Nephron (organoid): ENCODE data around the gene ZNF862.

Experiments
- H3K27ac Mint-ChIP-seq, 3 experiments: 2 replicates each; pipeline ENCODE4 v1.8.0; 2020; ENCODE audit warnings: mixed read lengths in 3 of 3, mild to moderate bottlenecking in 2 of 3, moderate library complexity in 1 of 3
- H3K27me3 Mint-ChIP-seq: 2 replicates; pipeline ENCODE4 v1.8.0; 2021; ENCODE audit warnings: low read depth, mild to moderate bottlenecking, moderate library complexity, mixed read lengths
- H3K36me3 Mint-ChIP-seq: 2 replicates; pipeline ENCODE4 v1.8.0; 2020; ENCODE audit warnings: low read depth, mixed read lengths
- H3K4me1 Mint-ChIP-seq: 2 replicates; pipeline ENCODE4 v1.8.0; 2020; ENCODE audit warnings: mixed read lengths
- H3K4me3 Mint-ChIP-seq, 3 experiments: 2 replicates each; pipeline ENCODE4 v1.8.0; 2020; ENCODE audit warnings: mild to moderate bottlenecking in 3 of 3, mixed read lengths in 3 of 3, moderate library complexity in 2 of 3
- H3K9me3 Mint-ChIP-seq: 2 replicates; pipeline ENCODE4 v1.8.0; 2020; ENCODE audit warnings: mixed read lengths
- TF ChIP-seq, protein P1 (sequence below), 3 experiments: fragments of 200-600 bp; sonication (generic); IDR thresholded peaks; one replicate each; pipeline ENCODE4 v1.5.0; 2021; ENCODE audit warnings: antibody characterized with exemption in 3 of 3; ENCODE audit not compliant: unreplicated experiment in 3 of 3

Gene ZNF862

GRCh38 chr7:149811831-149812490 is 26.2 kb upstream of the ZNF862 start:
- no peak overlapping the region for H3K4me3 Mint-ChIP-seq
- TF ChIP-seq, protein P1, sequence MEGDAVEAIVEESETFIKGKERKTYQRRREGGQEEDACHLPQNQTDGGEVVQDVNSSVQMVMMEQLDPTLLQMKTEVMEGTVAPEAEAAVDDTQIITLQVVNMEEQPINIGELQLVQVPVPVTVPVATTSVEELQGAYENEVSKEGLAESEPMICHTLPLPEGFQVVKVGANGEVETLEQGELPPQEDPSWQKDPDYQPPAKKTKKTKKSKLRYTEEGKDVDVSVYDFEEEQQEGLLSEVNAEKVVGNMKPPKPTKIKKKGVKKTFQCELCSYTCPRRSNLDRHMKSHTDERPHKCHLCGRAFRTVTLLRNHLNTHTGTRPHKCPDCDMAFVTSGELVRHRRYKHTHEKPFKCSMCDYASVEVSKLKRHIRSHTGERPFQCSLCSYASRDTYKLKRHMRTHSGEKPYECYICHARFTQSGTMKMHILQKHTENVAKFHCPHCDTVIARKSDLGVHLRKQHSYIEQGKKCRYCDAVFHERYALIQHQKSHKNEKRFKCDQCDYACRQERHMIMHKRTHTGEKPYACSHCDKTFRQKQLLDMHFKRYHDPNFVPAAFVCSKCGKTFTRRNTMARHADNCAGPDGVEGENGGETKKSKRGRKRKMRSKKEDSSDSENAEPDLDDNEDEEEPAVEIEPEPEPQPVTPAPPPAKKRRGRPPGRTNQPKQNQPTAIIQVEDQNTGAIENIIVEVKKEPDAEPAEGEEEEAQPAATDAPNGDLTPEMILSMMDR (IDR thresholded peaks at IDR 0.05; ENCODE audit: unreplicated experiment in 3 of 3) = no peak
- no peaks in the 10 kb centered on the region for H3K36me3 Mint-ChIP-seq
- no peak overlapping the region for H3K27ac Mint-ChIP-seq
- H3K27me3 Mint-ChIP-seq = no peaks in the 10 kb centered on the region
- H3K9me3 Mint-ChIP-seq = no peaks in the 10 kb centered on the region
- H3K4me1 Mint-ChIP-seq = no peaks in the 10 kb centered on the region

- H3K4me1 Mint-ChIP-seq = no peaks in the 10 kb centered on the region
- no peaks in the 10 kb centered on the region for H3K9me3 Mint-ChIP-seq
- no peak overlapping the region for H3K4me3 Mint-ChIP-seq
- TF ChIP-seq, protein P1 (IDR thresholded peaks at IDR 0.05; ENCODE audit: unreplicated experiment in 3 of 3) = no peak
- no peaks in the 10 kb centered on the region for H3K36me3 Mint-ChIP-seq
- H3K27me3 Mint-ChIP-seq = no peaks in the 10 kb centered on the region
- H3K27ac Mint-ChIP-seq = no peak overlapping the region
Observed at GRCh38 chr7:149813254-149814035, 24.7 kb upstream of the ZNF862 start.

DNA sequence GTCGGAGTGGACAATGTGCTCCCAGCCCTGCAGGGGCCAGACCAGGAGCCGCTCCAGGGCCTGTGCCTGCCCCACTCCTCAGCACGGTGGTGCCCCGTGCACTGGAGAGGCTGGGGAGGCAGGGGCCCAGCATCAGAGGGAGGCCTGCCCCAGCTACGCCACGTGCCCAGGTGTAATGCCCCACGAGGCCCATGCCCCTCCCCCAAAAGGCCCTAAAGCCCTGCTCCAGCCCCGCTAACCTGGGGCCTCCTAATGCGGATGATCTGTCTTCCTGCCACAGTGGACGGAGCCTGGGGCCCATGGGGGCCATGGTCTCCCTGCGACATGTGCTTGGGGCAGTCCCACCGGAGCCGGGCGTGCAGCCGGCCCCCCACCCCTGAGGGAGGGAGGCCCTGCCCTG is 23.7 kb upstream of the ZNF862 start:
- TF ChIP-seq, protein P1 (IDR thresholded peaks at IDR 0.05; ENCODE audit: unreplicated experiment in 3 of 3) = no peak
- H3K4me1 Mint-ChIP-seq = no peaks in the 10 kb centered on the region
- H3K27ac Mint-ChIP-seq = no peak overlapping the region
- no peaks in the 10 kb centered on the region for H3K27me3 Mint-ChIP-seq
- H3K4me3 Mint-ChIP-seq = no peak overlapping the region
- H3K36me3 Mint-ChIP-seq = no peaks in the 10 kb centered on the region
- H3K9me3 Mint-ChIP-seq = no peaks in the 10 kb centered on the region

- H3K27me3 Mint-ChIP-seq = no peaks in the 10 kb centered on the region
- H3K36me3 Mint-ChIP-seq = no peaks in the 10 kb centered on the region
- no peak overlapping the region for H3K4me3 Mint-ChIP-seq
- TF ChIP-seq, protein P1 (IDR thresholded peaks at IDR 0.05; ENCODE audit: unreplicated experiment in 3 of 3) = no peak
- H3K9me3 Mint-ChIP-seq = no peaks in the 10 kb centered on the region
- no peak overlapping the region for H3K27ac Mint-ChIP-seq
- no peaks in the 10 kb centered on the region for H3K4me1 Mint-ChIP-seq
Observed at GRCh38 chr7:149815121-149815520, 23.1 kb upstream of the ZNF862 start.

GRCh38 chr7:149815661-149816266 is 22.4 kb upstream of the ZNF862 start:
- Mint-ChIP-seq H3K27ac (no peak overlapping the region), H3K27me3 (no peaks in the 10 kb centered on the region), H3K4me3 (no peak overlapping the region), H3K9me3 (no peaks in the 10 kb centered on the region), H3K4me1 (no peaks in the 10 kb centered on the region), H3K36me3 (no peaks in the 10 kb centered on the region)
- TF ChIP-seq, protein P1 (IDR thresholded peaks at IDR 0.05; ENCODE audit: unreplicated experiment in 3 of 3) = no peak
